ENCODE data around the gene NOL3. TPM values are rescaled to one million over a fixed set of nuclear protein-coding genes. Genes with fewer than 3 reads are reported as not detected.
A peak's percentile ranks its signal among the peaks of the same experiment; 100 is the strongest.

Gene NOL3
- total and polyA plus RNA-seq, 12 donors = 36.4 to 168 (median 110) TPM

- peak overlapping the region; percentile 31 to 98 (median 89) for H3K4me3 ChIP-seq
- peaks cover 0 to 45% of the 10 kb centered on the region in 2 donors for H3K36me3 ChIP-seq (replicated peaks in 1 of 2)
- WGBS, 4 donors = 16 to 57% (median 25%) methylated on average over 1 to 17 of the region's 17 CpGs
- peaks cover 11 to 29% of the 10 kb centered on the region in 2 donors for H3K4me1 ChIP-seq (replicated peaks in 1 of 2)
- intact Hi-C loops (cut with DNase I) = no loop called here
- TF ChIP-seq CTCF (IDR thresholded peaks at IDR 0.05) (no peak), POLR2A (IDR thresholded peaks at IDR 0.05) (no peak)
- DNase-seq = no peak
- H3K9me3 ChIP-seq (replicated peaks in 1 of 3) = no peaks in the 10 kb centered on the region
- H3K27me3 ChIP-seq = no peaks in the 10 kb centered on the region
- peak overlapping the region in 3 of 5 donors; percentile 60 to 87 (median 75) for H3K27ac ChIP-seq
Observed at GRCh38 chr16:67192781-67193361, 22.5 kb downstream of the NOL3 start.

DNA sequence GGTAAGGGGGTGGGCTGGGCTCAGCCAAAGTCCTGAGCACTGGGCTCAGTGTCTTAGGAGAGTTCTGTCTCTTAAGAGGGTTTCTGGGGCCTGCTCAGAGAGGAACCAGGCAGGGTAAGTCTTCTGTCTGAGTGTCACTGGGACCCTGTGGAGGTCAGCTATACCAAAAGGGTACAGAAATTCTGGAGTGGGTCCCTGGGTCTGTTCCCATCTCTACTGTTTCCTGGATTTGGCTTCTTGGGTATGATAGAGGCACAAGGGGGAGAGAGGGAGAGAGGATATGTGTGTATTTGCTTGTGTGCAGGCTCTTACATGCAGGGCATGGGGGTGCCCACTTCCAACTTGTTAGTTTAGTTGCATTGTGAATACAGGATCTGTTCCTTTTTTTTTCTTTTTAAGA lies 23.2 kb downstream of the NOL3 start:
- H3K27ac ChIP-seq = peak overlapping the region in 1 of 5 donors; percentile 87

GRCh38 chr16:67194260-67194659 lies 23.9 kb downstream of the NOL3 start:
- DNase-seq = no peak
- Histone ChIP-seq H3K9me3 (replicated peaks in 1 of 3) (no peaks in the 10 kb centered on the region), H3K27ac (no peak overlapping the region), H3K4me1 (replicated peaks in 1 of 2) (peaks cover 11 to 35% of the 10 kb centered on the region in 2 donors), H3K27me3 (no peaks in the 10 kb centered on the region), H3K36me3 (replicated peaks in 1 of 2) (peaks cover 0 to 47% of the 10 kb centered on the region in 2 donors), H3K4me3 (no peak overlapping the region)
- intact Hi-C loops (cut with DNase I) = no loop called here
- WGBS, 4 donors = 86 to 100% (median 92%) methylated on average over 1 to 6 of the region's 6 CpGs
- TF ChIP-seq POLR2A (IDR thresholded peaks at IDR 0.05) = no peak
- no peak for TF ChIP-seq CTCF (IDR thresholded peaks at IDR 0.05)

More for the DNA sequence above, 23.2 kb downstream of the NOL3 start:
- Histone ChIP-seq H3K36me3 (replicated peaks in 1 of 2) (peaks cover 0 to 47% of the 10 kb centered on the region in 2 donors), H3K9me3 (replicated peaks in 1 of 3) (no peaks in the 10 kb centered on the region), H3K27me3 (no peaks in the 10 kb centered on the region), H3K4me1 (replicated peaks in 1 of 2) (peaks cover 11 to 29% of the 10 kb centered on the region in 2 donors), H3K4me3 (peak overlapping the region in 1 of 4 donors; percentile 98)
- TF ChIP-seq CTCF (IDR thresholded peaks at IDR 0.05) (no peak), POLR2A (IDR thresholded peaks at IDR 0.05) (no peak)
- no peak for DNase-seq
- intact Hi-C loops (cut with DNase I) = no loop called here

- Histone ChIP-seq H3K27me3 (no peaks in the 10 kb centered on the region), H3K36me3 (replicated peaks in 1 of 2) (peaks cover 0 to 47% of the 10 kb centered on the region in 2 donors), H3K9me3 (replicated peaks in 1 of 3) (no peaks in the 10 kb centered on the region), H3K27ac (no peak overlapping the region), H3K4me1 (replicated peaks in 1 of 2) (peaks cover 11 to 30% of the 10 kb centered on the region in 2 donors), H3K4me3 (no peak overlapping the region)
- intact Hi-C loops (cut with DNase I) = no loop called here
- no peak for DNase-seq
- 64 to 81% (median 75%) methylated on average over 2 to 5 of the region's 5 CpGs for WGBS, 4 donors
- TF ChIP-seq POLR2A (IDR thresholded peaks at IDR 0.05) (no peak), CTCF (IDR thresholded peaks at IDR 0.05) (no peak)
Observed at GRCh38 chr16:67195676-67196075, 25.3 kb downstream of the NOL3 start.
